CMK (cell line): ENCODE data around the gene NELL1.
"Not testable (repeated sequence)": the region's sequence is repeated elsewhere in the genome, so short reads cannot be mapped to it uniquely, and the experiment has no call there.

ENCODE experiments used
- DNase-seq: peaks from one replicate; pipeline ENCODE4 v3.0.0-alpha.2; 2010; ENCODE audit warnings: low read depth

NELL1 gene

GRCh38 chr11:20770414-20770946, 101.1 kb downstream of the NELL1 start:
- DNase-seq: no peak

GRCh38 chr11:20771026-20771425, 101.6 kb downstream of the NELL1 start:
- no peak for DNase-seq

- DNase-seq: no peak
Measured at GRCh38 chr11:20771681-20772080, 102.3 kb downstream of the NELL1 start.

- no peak for DNase-seq
Measured at GRCh38 chr11:20775331-20775730, 105.9 kb downstream of the NELL1 start.

- no peak for DNase-seq
Measured at GRCh38 chr11:20782775-20783174, 113.4 kb downstream of the NELL1 start.

- no peak for DNase-seq
Measured at GRCh38 chr11:20783220-20783619, 113.8 kb downstream of the NELL1 start.

- DNase-seq: no peak
Measured at GRCh38 chr11:20790622-20791021, 121.2 kb downstream of the NELL1 start.

- no peak for DNase-seq
Measured at GRCh38 chr11:20795005-20795404, 125.6 kb downstream of the NELL1 start.

GRCh38 chr11:20808328-20808727, 138.9 kb downstream of the NELL1 start:
- DNase-seq: no peak

- DNase-seq: no peak
Measured at GRCh38 chr11:20821046-20821445, 151.7 kb downstream of the NELL1 start.

GRCh38 chr11:20821470-20821869, 152.1 kb downstream of the NELL1 start:
- no peak for DNase-seq

- no peak for DNase-seq
Measured at GRCh38 chr11:20824773-20825172, 155.4 kb downstream of the NELL1 start.

- no peak for DNase-seq
Measured at GRCh38 chr11:20835561-20835960, 166.2 kb downstream of the NELL1 start.

- DNase-seq: no peak
Measured at GRCh38 chr11:20839231-20839630, 169.8 kb downstream of the NELL1 start.

- DNase-seq: no peak
Measured at GRCh38 chr11:20840341-20840740, 171.0 kb downstream of the NELL1 start.

- DNase-seq: no peak
Measured at GRCh38 chr11:20844216-20844615, 174.8 kb downstream of the NELL1 start.

GRCh38 chr11:20844630-20845029, 175.2 kb downstream of the NELL1 start:
- no peak for DNase-seq

- no peak for DNase-seq
Measured at GRCh38 chr11:20854215-20854955, 185.0 kb downstream of the NELL1 start.

- no peak for DNase-seq
Measured at GRCh38 chr11:20861322-20861721, 191.9 kb downstream of the NELL1 start.

- DNase-seq: not testable (repeated sequence)
Measured at GRCh38 chr11:20862263-20862662, 192.9 kb downstream of the NELL1 start.

GRCh38 chr11:20864628-20865027, 195.2 kb downstream of the NELL1 start:
- no peak for DNase-seq

GRCh38 chr11:20865161-20865560, 195.8 kb downstream of the NELL1 start:
- no peak for DNase-seq

- DNase-seq: no peak
Measured at GRCh38 chr11:20869123-20869522, 199.7 kb downstream of the NELL1 start.

GRCh38 chr11:20873054-20873453, 203.7 kb downstream of the NELL1 start:
- DNase-seq: peak; percentile 11
